Measurements from ENCODE around the gene ALOX15.

- TF ChIP-seq POLR2A (IDR thresholded peaks at IDR 0.05; ENCODE audit: low read length) (no peak), GATA1 (IDR thresholded peaks at IDR 0.05; ENCODE audit: low read depth, low read length) (no peak)
Observed at GRCh38 chr17:4679658-4680057, 38.2 kb upstream of the ALOX15 start.

Data from erythroblast (primary cell).